Measurements from ENCODE around the gene DRAP1.

- no peak for TF ChIP-seq EZH2 (IDR thresholded peaks at IDR 0.05)
- no peak for TF ChIP-seq POLR2AphosphoS5 (IDR thresholded peaks at IDR 0.05; ENCODE audit: borderline replicate concordance, low read depth, low read length)
- no peak for TF ChIP-seq FOXP2 (optimal IDR thresholded peaks at IDR 0.05; ENCODE audit: control extremely low read depth, extremely low read length, insufficient read depth)
Measured at GRCh38 chr11:65903715-65904114, 15.5 kb upstream of the DRAP1 start.

Measured in SK-N-MC (cell line).